ENCODE results near the gene GPANK1. TPM values are rescaled to one million over a fixed set of nuclear protein-coding genes. Genes with fewer than 3 reads are reported as not detected.

The GPANK1 gene
- total and polyA plus RNA-seq, 9 of the 15 experiments (the other 6 are each of a cell fraction or from before 2014, with no cell fraction given): 32.2 to 111 (median 46.3) TPM

DNA sequence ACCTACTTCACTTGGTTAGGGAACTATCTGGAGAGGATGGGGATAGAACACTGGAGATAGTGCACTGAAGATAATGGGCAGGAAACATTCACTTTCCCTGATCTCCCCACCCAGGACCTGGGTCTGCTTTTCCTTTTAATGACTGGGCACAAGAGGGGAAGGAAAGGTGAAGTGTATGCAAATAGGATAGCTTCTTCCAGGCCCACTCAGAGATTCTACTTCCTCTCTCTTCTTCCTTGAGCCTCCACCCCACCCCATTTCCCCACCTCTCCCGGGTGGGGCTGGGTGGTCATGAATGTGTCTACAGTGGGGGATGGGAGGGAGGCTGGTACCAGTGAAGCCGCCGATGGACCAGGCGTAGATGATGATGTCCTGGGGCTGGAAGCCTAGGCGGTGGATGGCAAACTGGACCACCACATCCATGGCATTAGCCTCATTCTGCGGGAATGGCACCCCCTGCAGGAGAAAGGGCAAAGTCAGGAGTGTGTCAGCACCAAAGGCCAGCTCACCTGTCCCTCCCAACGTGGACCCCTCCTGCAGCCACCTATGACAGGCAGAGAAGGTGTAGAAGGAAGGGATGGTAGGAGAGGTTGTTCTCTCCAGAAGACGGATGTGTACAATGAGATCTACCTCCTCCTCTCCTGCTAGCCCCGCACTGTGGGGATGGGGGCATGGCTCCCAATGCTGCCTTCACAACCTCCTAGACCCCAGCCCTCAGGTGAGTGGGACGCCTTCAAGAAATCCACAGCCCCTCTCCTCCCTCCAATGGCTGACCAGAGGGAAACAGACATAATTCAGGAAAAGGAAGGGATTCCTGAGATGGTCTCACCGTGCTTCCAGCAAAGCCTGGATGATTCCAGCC lies 24.7 kb upstream of the GPANK1 start (continued):
- no peak for TF ChIP-seq ZNF398 (CRISPR knock-in tag; IDR thresholded peaks at IDR 0.05)
- no peak for TF ChIP-seq HLTF (IDR thresholded peaks at IDR 0.05)
- no peak for TF ChIP-seq ZNF140 (CRISPR knock-in tag; IDR thresholded peaks at IDR 0.05)
- TF ChIP-seq ZNF347 (CRISPR knock-in tag; IDR thresholded peaks at IDR 0.05; ENCODE audit: low read depth): no peak
- TF ChIP-seq SAP30 (IDR thresholded peaks at IDR 0.05; ENCODE audit: borderline replicate concordance, insufficient read depth, low read depth, low read length, poor library complexity, severe bottlenecking): no peak
- no peak for TF ChIP-seq PTTG1 (tag; IDR thresholded peaks at IDR 0.05; ENCODE audit: low read depth)
- TF ChIP-seq, protein P1, sequence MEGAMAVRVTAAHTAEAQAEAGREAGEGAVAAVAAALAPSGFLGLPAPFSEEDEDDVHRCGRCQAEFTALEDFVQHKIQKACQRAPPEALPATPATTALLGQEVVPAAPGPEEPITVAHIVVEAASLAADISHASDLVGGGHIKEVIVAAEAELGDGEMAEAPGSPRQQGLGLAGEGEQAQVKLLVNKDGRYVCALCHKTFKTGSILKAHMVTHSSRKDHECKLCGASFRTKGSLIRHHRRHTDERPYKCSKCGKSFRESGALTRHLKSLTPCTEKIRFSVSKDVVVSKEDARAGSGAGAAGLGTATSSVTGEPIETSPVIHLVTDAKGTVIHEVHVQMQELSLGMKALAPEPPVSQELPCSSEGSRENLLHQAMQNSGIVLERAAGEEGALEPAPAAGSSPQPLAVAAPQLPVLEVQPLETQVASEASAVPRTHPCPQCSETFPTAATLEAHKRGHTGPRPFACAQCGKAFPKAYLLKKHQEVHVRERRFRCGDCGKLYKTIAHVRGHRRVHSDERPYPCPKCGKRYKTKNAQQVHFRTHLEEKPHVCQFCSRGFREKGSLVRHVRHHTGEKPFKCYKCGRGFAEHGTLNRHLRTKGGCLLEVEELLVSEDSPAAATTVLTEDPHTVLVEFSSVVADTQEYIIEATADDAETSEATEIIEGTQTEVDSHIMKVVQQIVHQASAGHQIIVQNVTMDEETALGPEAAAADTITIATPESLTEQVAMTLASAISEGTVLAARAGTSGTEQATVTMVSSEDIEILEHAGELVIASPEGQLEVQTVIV (CRISPR knock-in tag; IDR thresholded peaks at IDR 0.05; ENCODE audit: borderline replicate concordance): no peak
- TF ChIP-seq, protein P2, sequence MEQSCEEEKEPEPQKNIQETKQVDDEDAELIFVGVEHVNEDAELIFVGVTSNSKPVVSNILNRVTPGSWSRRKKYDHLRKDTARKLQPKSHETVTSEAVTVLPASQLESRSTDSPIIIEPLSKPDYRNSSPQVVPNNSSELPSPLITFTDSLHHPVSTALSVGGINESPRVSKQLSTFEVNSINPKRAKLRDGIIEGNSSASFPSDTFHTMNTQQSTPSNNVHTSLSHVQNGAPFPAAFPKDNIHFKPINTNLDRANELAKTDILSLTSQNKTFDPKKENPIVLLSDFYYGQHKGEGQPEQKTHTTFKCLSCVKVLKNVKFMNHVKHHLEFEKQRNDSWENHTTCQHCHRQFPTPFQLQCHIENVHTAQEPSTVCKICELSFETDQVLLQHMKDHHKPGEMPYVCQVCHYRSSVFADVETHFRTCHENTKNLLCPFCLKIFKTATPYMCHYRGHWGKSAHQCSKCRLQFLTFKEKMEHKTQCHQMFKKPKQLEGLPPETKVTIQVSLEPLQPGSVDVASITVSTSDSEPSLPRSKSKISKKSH (CRISPR knock-in tag; IDR thresholded peaks at IDR 0.05): no peak
- TF ChIP-seq PPARD (CRISPR knock-in tag; IDR thresholded peaks at IDR 0.05): no peak
- TF ChIP-seq ILK (tag; IDR thresholded peaks at IDR 0.05; ENCODE audit: borderline replicate concordance, low read depth): no peak
- no peak for TF ChIP-seq NR4A1 (CRISPR knock-in tag; IDR thresholded peaks at IDR 0.05)
- no peak for TF ChIP-seq NR4A1 (tag; IDR thresholded peaks at IDR 0.05)
- TF ChIP-seq PTBP1 (IDR thresholded peaks at IDR 0.05; ENCODE audit: low read depth, low read length): no peak
- TF ChIP-seq, protein P3, sequence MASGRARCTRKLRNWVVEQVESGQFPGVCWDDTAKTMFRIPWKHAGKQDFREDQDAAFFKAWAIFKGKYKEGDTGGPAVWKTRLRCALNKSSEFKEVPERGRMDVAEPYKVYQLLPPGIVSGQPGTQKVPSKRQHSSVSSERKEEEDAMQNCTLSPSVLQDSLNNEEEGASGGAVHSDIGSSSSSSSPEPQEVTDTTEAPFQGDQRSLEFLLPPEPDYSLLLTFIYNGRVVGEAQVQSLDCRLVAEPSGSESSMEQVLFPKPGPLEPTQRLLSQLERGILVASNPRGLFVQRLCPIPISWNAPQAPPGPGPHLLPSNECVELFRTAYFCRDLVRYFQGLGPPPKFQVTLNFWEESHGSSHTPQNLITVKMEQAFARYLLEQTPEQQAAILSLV (tag; IDR thresholded peaks at IDR 0.05): no peak
- 0 out of 2 replicates have a peak, but pooled peaks have one; percentile 22 for TF ChIP-seq ZFP91 (CRISPR knock-in tag; IDR thresholded peaks at IDR 0.05)
- no peak for TF ChIP-seq POLR2AphosphoS2 (IDR thresholded peaks at IDR 0.05; ENCODE audit: low read length)
- TF ChIP-seq, protein P4, sequence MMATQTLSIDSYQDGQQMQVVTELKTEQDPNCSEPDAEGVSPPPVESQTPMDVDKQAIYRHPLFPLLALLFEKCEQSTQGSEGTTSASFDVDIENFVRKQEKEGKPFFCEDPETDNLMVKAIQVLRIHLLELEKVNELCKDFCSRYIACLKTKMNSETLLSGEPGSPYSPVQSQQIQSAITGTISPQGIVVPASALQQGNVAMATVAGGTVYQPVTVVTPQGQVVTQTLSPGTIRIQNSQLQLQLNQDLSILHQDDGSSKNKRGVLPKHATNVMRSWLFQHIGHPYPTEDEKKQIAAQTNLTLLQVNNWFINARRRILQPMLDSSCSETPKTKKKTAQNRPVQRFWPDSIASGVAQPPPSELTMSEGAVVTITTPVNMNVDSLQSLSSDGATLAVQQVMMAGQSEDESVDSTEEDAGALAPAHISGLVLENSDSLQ (IDR thresholded peaks at IDR 0.05): no peak
